Neutrophil (primary cell): Measurements from ENCODE around the gene UGT3A2.
"Not testable (repeated sequence)": the region's sequence is repeated elsewhere in the genome, so short reads cannot be mapped to it uniquely, and the experiment has no call there.

Experiments used
- H3K27ac ChIP-seq: fragments of 200-600 bp; sonication (generic); 2 replicates; pipeline ENCODE4 v1.5.1; 2016; ENCODE audit warnings: mild to moderate bottlenecking, moderate library complexity
- H3K27me3 ChIP-seq: fragments of 200-600 bp; sonication (generic); 2 replicates; pipeline ENCODE4 v1.6.0; 2016; ENCODE audit warnings: mild to moderate bottlenecking
- H3K36me3 ChIP-seq: fragments of 200-600 bp; sonication (generic); 2 replicates; pipeline ENCODE4 v1.5.1; 2017
- H3K4me1 ChIP-seq, 2 experiments: fragments of 200-600 bp in 1 of 2; sonication (generic) in 1 of 2; 1 replicate in 1 of 2; 2 replicates in 1 of 2; pipeline versions ENCODE4 v1.5.1 to v1.6.1; 2013 to 2016; ENCODE audit warnings: low read depth in 1 of 2, low read length in 1 of 2, mild to moderate bottlenecking in 1 of 2, moderate library complexity in 1 of 2; ENCODE audit not compliant: control insufficient read depth in 1 of 2, insufficient read depth in 1 of 2
- H3K4me3 ChIP-seq, 2 experiments: fragments of 200-600 bp in 1 of 2; sonication (generic) in 1 of 2; 1 replicate in 1 of 2; 2 replicates in 1 of 2; pipeline ENCODE4 v1.5.1; 2013 to 2016; ENCODE audit warnings: low read depth in 1 of 2, low read length in 1 of 2, mild to moderate bottlenecking in 1 of 2, moderate library complexity in 1 of 2
- H3K9me3 ChIP-seq: fragments of 200-600 bp; sonication (generic); 2 replicates; pipeline ENCODE4 v1.5.1; 2016
- CTCF ChIP-seq: fragments of 200-600 bp; sonication (generic); IDR thresholded peaks from 2 replicates; pipeline ENCODE4 v1.5.1; 2016; ENCODE audit warnings: antibody characterized with exemption

UGT3A2 gene

GRCh38 chr5:36028816-36029465, 37.7 kb downstream of the UGT3A2 start:
- no peak overlapping the region for H3K27ac ChIP-seq
- no peaks in the 10 kb centered on the region for H3K27me3 ChIP-seq
- H3K4me3 ChIP-seq: no peak overlapping the region
- TF ChIP-seq CTCF: no peak
- no peaks in the 10 kb centered on the region for H3K36me3 ChIP-seq
- H3K9me3 ChIP-seq: no peaks in the 10 kb centered on the region
- peaks cover 0 to 17% of the 10 kb centered on the region in 2 experiments for H3K4me1 ChIP-seq

- Histone ChIP-seq H3K4me1 (peaks cover 0 to 15% of the 10 kb centered on the region in 2 experiments), H3K36me3 (no peaks in the 10 kb centered on the region), H3K4me3 (no peak overlapping the region), H3K27ac (no peak overlapping the region), H3K27me3 (no peaks in the 10 kb centered on the region), H3K9me3 (no peaks in the 10 kb centered on the region)
- no peak for TF ChIP-seq CTCF
Observed at GRCh38 chr5:36027711-36028110, 39.0 kb downstream of the UGT3A2 start.

DNA sequence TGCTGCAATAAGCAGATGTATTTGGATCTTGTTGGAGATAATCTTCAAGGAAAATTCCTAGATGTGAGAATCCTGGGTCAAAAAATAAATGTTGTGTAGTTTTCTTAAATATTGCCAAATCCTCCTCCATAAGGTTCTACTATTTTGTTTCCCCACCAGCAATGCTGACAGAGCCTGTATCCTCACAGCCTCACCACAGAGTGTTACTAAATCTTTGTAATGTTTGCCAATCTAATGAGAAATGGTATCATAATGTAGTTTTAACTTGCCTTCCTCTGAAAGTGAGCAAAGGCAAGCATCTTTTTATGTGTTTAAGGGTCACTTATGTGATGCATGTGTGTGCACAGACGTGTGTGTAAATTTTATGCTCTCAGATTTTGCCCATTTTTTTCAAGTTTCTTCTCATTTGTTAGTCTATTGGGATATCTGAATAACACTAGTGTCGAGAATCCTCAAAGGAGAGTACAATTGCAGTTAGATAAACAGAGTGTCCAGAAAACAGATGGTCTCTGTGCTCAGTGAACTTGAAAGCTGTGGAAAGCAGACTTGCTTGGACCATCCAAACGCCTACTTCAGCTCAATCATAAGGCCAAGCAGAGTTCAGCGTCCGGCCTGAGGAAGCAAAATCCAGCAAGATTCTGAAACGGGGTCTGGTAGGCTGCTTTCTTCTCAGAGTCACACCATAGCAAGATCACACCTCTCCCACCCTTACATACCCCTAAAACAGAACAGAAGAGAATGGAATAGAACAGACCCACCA, 39.8 kb downstream of the UGT3A2 start:
- no peaks in the 10 kb centered on the region for H3K27me3 ChIP-seq
- TF ChIP-seq CTCF: no peak
- H3K36me3 ChIP-seq: no peaks in the 10 kb centered on the region
- peaks cover 0 to 15% of the 10 kb centered on the region in 2 experiments for H3K4me1 ChIP-seq
- H3K27ac ChIP-seq: no peak overlapping the region
- H3K4me3 ChIP-seq: no peak overlapping the region
- no peaks in the 10 kb centered on the region for H3K9me3 ChIP-seq

DNA sequence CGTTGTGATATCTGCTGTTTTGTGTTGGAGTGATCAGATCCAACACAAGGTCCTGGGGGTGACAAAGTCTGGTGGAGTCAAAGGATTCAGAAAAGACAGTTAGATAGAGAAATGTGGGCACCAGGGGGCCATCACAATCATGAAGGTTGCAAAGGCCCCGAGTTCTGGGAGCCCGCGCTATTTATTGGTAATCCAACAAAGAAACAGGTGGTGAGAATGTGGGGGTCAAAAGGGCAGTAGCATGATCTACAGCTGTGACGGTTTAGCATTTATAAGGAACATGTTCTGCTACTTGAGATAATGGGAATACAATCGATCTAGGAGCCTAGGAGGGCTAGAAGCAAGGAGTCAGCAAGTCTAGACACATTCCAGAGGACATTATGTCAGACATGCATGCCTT, 44.4 kb downstream of the UGT3A2 start:
- not testable (repeated sequence) for H3K4me3 ChIP-seq, H3K9me3 ChIP-seq, H3K36me3 ChIP-seq, H3K27me3 ChIP-seq, H3K4me1 ChIP-seq, H3K27ac ChIP-seq

- H3K4me3 ChIP-seq, H3K4me1 ChIP-seq, H3K27me3 ChIP-seq, H3K9me3 ChIP-seq, H3K27ac ChIP-seq, H3K36me3 ChIP-seq: not testable (repeated sequence)
Observed at GRCh38 chr5:36019584-36019983, 47.1 kb downstream of the UGT3A2 start.

DNA sequence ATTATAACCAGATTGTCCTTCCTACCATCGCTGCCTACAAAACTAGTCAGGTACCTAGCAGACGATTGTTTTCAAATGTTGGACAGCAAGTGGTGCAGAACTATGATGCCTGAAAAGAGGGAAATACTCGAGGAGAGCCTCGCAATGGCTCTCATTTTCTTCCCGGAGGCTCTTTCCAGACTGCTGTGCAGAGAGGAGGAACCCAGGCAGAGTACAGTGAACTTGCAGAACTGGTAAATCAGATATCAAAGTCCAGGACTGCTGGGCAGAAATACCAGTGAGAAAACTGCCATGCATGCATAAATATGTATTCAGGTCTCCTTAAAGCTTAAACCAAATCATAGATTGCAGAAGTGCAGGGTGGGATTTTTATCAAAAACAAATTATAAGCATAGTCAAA, 49.1 kb downstream of the UGT3A2 start:
- no peak for TF ChIP-seq CTCF
- Histone ChIP-seq H3K9me3 (no peaks in the 10 kb centered on the region), H3K27ac (no peak overlapping the region), H3K27me3 (no peaks in the 10 kb centered on the region), H3K4me1 (no peaks in the 10 kb centered on the region), H3K36me3 (no peaks in the 10 kb centered on the region), H3K4me3 (no peak overlapping the region)
